GM21423 (cell line): ENCODE data around the gene OR10H2.
"Not testable (repeated sequence)": the region's sequence is repeated elsewhere in the genome, so short reads cannot be mapped to it uniquely, and the experiment has no call there.

Source experiments
- ATAC-seq: cut with Tn5 transposase; IDR thresholded peaks from one replicate; pipeline ENCODE4 v1.9.1; 2021; ENCODE audit warnings: mild to moderate bottlenecking, moderate library complexity; ENCODE audit not compliant: unreplicated experiment

The OR10H2 gene

DNA sequence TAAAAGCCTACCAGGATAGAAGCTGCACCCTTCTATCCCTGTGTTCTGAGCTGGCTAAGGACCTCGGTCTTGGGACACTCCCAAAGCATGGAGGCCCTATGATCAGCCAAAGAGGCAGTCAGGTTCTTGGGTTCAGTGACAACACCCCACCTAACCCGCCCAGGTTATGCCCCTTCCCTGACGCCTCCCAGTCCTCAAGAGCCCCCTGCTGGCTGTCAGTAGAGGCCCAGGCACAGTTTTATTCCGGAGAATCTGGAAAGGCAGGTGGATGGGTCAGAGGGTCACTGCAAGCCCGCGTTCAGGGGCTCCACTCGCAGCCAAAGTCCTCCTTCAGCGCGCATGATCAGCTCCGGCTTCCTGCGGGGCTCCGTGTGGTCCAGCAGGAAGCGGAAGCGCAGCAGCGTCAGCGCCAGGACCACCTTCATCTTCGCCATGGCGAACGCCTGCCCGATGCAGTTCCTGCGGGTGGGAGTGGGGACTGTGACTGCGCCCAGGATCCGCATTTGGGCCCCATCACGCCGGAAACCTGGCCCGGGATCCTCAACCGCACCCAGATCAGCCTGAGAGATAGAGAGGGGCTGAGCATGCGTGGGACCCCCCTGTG is 32.2 kb downstream of the OR10H2 start:
- no peak for ATAC-seq

DNA sequence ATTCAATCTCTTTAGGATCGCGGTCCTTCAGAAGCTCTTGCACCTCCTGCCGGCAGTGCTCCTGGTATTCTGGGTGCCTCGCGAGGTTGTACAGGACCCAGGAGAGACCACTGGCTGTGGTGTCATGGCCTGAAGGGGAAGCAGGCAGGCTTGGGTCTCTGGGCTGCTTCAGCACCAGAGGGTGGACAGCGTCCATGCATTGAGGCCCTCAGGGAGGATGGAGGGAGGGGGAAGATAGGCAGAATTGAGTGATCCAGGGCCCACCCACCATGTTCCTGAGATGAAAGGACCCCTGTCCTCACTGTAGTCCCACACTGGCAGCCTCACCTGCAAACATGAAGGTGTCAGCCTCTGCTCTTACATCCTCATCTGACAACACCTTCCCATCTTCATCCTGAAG is 41.8 kb downstream of the OR10H2 start:
- no peak for ATAC-seq

DNA sequence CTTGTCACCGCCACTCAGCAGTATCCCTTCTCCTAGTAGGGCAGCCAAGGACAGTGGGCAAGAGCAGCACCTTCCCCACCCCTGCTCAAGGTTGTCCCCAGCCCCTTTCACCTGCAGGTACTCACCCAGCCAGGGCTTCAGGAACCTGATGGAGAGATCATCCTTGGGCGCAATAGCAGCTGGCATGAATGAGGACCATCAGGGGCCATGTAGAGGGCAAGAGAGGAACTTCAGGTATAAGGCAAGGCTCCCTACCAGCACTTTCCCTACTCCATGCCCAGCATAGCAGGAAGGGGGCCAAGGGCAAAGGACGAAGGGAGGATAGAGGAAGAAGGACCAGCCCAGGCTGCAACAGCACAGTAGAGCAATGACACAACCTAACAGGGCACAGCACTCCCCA is 46.3 kb downstream of the OR10H2 start:
- ATAC-seq, result not testable (repeated sequence)

DNA sequence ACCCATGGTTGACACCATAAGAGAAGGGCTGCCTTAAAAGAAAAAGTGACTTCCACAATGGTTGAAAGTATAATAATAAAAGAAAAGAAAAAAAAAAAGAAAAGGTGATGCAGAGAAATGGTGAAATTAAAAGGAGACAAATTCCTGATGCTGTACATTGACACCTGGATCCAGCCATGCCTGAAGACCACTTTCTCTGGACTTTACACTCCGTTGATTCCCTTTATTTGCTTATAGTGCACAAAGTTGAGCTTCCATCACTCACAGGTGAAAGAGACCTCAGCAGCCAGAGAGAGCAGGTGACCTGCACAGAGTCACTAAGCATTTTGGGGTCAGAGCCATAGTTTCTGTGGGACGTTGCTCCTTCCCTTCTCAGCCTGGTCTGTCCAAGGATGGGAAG is 47.4 kb downstream of the OR10H2 start:
- ATAC-seq, result no peak

DNA sequence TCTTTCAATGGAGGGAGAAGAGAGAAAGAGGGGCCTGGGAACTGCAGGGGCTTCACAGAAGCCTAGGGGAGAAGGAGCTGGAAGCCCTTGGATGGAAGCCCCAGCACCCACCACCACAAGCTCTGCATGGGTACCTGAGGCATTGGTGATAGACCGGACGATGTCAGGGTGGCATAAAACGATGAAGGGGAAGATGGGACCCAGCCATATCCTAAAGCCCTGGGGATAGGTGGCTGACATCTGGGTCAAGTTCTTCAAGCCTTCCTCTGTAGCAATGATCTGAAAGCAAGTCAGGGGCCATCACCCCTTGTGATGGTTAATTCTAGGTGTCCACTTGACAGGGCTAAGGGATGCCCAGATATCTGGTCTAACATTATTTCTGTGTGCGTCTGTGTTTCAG is 48.4 kb downstream of the OR10H2 start:
- ATAC-seq, result no peak

DNA sequence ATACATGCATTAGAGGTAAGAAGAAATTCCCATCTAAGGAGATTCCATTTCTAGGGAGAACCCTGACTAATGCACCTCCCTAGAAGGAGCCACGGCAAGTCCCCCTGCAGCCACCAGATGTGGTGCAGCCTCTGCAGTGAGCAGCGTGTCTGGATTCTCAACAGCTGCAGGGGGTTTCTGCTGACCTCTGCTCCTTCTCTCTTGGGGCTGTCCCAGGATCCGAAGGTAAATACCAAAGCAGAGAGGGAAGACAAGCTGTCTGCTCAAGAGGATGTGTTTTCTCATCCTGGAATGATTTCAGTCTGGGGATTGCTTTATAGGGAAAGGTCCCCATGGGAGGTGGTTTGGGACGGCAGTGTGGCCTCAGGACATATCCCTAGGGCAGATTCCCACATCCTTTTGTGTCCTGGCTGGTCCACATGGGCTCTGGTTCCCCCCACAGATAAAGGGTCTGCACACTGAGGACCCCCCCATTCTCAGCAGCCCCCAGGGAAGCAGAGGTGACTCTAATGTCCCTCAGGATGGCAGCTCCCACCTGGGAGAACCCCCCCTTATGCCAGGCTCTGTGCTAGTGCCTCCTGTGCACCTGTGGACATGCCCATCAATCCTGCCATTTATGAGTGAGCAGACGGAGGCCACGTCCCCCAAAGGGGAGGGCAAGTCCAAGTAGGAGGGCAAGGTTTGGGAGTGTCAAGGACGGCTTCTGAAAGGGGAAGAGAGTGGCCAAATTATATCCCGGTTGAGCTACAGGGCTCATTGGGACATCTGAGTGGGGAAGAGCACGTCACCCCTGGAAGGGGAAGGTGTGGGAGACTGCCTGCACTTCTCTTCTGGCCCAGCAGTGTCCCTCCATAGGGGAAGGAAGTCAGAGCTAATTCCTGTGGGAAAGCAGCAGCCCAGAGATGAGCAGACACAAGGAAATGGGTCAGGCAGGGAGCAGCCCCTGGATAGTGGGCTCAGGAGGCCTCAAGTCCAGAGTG is 49.5 kb downstream of the OR10H2 start:
- ATAC-seq, result no peak
